ENCODE results near the gene GPR176.

GPR176 gene

GRCh38 chr15:39919748-39920509, at the start of gene GPR176:
TSS of gene GPR176 (minus strand) at chr15:39920266. CDS start at chr15:39920026, 240 bp downstream.
- peak; percentile 44 for DNase-seq

DNA sequence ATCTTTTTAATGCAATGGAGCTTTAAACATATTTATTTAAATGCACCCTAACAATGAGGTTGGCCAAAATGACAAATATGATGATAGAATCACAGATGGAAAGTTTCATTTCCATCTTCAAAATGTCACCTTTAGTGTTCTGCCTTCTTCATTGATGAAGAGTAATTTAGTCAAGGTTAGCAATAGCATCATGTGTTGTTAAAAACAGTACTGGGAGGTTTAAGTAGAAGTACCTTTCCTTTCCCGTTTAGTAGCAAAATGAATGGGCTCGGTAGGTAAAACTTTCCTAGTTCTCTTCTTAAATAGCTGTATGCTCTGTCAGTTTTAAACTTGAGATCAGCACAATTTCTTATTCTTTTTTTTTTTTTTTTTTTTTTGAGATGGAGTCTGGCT, 48.9 kb upstream of the GPR176 start:
- no peak for DNase-seq

DNA sequence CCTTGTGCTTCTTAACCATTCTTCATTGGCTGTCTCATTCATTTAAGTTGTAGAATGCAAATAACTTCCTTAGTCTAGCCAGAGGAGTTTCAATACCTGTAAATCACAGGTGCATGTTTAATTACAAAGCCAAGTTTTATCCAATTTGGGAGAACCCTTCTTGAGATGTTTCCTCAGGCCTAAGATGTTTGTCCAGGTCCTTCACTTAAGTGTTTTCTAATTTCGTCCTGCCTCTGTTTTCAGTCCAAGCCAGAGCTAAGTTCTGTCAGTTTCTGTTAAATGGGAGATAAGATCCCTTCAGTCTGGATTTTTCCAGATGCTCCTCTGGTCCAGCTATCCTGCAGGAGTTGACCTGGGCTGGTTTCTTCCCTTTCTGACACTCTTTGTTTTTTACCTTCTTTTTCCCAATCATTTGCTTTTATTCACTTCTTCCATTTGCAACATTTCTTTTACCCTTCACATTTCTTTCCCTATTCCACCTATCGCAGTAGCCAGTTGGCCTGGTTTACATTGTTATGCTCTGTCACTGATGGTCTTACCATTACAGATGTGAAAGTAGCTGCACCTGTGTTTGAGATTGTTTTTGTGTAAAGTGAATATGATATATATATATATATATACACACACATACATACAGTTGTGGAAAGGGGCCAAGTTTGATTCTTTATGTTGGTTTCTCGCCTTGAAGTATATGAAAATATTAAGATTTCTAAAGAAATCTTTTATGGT, 48.4 kb upstream of the GPR176 start:
- DNase-seq, result no peak

DNA sequence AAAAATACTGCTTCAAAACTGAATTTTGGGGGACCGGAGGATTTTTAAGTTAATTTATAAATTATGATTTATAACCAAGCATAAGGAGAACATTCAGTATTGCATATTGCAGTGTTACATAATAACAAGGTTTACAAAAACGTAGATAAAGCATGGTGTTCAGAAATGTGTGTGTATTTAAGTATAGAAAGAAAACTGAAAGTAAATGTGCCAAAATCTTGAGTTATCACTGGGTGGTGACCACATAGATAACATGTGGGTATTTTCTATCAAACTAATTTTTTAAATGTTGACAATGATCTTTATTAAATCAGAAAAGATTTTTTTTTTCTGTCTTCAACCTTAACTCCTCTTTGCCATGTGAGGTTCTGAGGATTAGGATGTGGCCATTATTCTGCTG, 46.5 kb upstream of the GPR176 start:
- no peak for DNase-seq

GRCh38 chr15:39963786-39964185, 43.7 kb upstream of the GPR176 start:
- no peak for DNase-seq

GRCh38 chr15:39961051-39961450, 41.0 kb upstream of the GPR176 start:
- DNase-seq, result no peak

DNA sequence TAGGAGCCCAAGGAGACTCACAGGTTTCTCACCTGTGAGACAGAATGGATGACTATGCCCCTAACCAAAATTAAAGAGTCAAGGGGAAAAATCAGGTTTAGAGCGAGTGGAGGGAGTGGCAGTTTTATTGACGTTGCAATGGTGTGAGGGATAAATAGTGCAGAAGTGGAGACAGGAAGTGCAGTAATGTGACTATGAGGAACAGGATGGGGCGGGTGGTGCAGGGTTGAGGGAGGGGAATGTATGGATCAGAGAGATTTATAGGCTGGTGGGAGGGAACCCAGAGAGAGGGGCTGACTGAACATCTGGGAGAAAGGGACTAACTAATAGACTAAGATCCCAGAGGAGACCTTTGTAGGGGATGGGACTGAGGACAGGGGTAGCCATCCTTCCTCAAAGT, 40.3 kb upstream of the GPR176 start:
- DNase-seq, result no peak

GRCh38 chr15:39959411-39959810, 39.3 kb upstream of the GPR176 start:
- no peak for DNase-seq

DNA sequence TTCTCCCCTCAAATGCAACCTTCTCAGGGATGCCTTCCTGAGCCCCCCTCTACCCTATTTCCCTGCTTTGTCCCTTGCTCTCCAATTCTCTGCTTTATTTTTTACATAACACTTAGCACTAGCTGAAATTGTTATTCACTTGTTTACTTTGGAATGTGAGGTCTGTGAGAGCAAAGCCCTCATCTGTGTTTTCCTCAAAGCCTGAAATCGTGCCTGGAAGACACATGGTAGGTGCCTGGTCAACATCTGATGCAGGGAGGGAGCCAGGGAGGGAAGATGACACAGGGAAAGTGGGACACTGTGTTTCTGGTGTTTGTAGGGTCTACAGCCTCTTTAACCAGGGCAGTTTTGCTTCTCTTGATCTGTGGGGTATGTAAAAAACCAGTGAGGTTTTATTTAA, 37.4 kb upstream of the GPR176 start:
- DNase-seq, result no peak

GRCh38 chr15:39953521-39953920, 33.5 kb upstream of the GPR176 start:
- DNase-seq, result no peak

GRCh38 chr15:39951561-39951960, 31.5 kb upstream of the GPR176 start:
- DNase-seq, result no peak

DNA sequence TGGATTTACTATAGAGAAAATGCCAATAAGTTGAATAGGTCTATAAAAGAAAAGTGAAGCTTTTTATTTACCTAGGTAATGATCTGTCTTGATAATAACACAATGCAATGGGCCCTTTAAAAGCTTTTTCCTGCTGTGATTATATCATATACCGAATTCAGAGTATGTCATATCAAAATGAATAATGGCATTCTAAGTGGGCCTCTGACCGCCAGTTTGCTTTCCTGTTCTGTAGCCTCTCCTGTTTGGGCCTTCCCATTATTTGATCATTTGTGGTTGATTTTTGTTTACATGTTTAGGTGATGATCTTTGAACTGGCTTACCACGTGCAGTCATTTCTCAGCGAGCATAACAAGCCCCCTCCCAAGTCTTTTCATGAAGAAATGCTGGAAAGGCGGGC, 28.8 kb upstream of the GPR176 start:
- no peak for DNase-seq

GRCh38 chr15:39947401-39948197, 27.5 kb upstream of the GPR176 start:
- DNase-seq, result no peak

DNA sequence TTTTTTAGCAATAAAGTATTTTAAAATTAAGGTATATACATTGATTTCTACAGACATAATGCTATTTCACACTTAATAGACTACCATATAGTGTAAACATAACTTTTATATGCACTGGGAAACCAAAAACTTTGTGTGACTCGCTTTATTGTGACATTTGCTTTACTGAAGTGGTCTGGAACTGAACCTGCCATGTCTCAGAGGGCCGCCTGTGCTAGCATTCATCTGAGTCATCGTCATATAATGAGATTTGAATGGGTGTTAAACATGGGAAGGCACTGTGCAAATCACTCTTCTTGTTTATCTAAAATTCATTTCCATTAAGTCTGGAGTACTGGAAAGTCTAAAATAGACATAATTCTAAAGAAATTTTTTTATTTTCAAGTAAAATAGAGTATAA, 26.8 kb upstream of the GPR176 start:
- DNase-seq, result no peak

- no peak for DNase-seq
Measured at GRCh38 chr15:39944726-39945125, 24.7 kb upstream of the GPR176 start.

DNA sequence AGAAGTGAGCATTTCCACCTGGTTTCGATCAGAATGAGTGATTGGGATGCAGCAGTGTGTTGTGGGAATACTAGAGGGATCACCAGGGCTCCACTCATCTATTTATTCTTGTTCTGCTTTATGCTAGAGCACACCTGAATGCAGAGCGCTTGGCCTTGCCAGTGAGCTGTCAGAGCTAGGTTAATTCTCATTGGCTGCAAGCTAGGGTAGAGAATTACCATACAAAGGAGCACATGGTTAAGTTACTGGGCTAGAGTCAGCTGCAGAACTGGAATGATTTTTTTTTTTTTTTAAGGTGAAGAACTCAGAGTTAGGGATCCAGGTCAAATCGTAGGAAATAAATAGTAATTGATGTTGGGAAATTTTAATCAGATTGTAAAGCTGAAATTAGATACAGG, 22.7 kb upstream of the GPR176 start:
- DNase-seq, result no peak

- no peak for DNase-seq
Measured at GRCh38 chr15:39942101-39942752, 22.2 kb upstream of the GPR176 start.

DNA sequence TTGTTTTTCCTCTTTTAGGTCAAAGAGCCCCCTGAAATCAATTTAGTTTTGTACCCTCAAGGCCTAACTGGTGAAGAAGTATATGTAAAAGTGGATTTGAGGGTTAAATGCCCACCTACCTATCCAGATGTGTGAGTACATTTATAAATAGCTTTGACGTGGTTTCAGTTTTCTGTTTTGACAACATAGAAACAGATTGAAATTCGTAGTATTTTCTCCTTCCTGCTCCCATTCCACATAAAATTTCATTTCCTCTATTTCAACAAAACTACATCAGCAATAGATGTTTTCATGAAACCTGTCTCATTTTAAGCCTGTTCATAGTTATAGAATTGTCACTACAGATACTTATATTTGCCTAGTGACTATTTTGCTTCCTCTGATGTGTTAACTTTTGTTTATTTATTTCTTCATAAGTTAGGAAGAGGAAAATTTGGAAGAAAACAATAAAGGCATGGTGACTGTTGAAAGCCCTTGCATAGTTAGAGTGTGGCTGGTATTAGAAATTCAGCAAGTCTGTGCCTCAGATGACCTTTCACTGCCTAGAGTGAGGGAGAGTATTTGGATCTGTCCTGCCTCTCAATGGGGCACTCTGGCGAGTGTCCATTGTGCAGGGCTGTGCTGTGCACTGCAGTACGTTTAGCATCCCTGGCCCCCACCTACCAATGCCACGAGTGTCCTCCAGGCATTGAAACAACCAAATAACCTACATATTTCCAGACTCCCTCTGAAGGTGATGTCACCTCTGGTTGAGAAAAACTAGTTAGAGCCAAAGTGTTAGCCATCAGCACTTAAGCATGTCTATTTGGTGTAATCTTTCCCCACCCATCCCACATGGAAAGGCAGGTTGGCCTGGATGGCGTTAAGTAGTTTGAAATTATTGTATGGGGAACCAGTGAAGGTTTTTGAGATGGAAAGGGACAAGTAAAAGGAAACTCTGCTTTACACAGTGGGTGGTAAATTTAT, 19.7 kb upstream of the GPR176 start:
- no peak for DNase-seq

- DNase-seq, result no peak
Measured at GRCh38 chr15:39937696-39938095, 17.6 kb upstream of the GPR176 start.

GRCh38 chr15:39936681-39937080, 16.6 kb upstream of the GPR176 start:
- no peak for DNase-seq

DNA sequence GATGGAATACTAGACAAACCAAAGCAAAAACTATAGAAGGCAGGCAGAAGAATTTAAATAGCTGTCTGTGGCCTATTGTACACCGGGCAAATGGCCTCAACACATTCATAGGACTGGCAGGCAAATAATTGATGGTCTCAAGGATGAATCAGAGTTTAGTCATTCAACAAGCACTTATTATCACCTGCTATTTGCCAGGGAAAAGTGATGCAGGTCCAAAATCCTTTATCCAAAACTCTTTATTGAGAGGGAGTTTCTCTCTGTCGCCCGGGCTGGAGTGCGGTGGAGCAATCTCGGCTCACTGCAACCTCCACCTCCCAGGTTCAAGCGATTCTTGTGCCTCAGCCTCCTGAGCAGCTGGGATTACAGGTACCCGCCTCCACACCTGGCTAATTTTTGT, 16.1 kb upstream of the GPR176 start:
- DNase-seq, result no peak

GRCh38 chr15:39935241-39935640, 15.2 kb upstream of the GPR176 start:
- DNase-seq, result no peak

Measured in stimulated activated CD4-positive, alpha-beta T cell treated with anti-CD3 and anti-CD28 coated beads, Interleukin-15, amount 100 ng/mL, for 24 hours (primary cell).